Mucosa of descending colon (tissue), 3 donors: ENCODE measurements around the gene TLR6. TPM values are rescaled to one million over a fixed set of nuclear protein-coding genes. Genes with fewer than 3 reads are reported as not detected.

Experiments
- ATAC-seq: fragments of 200-7000 bp; cut with Tn5 transposase; one replicate; pipeline ENCODE4 v1.9.1; 2020; ENCODE audit warnings: mild to moderate bottlenecking, moderate library complexity
- DNase-seq, 3 donors: peaks; one replicate each; pipeline ENCODE4 v3.0.0-alpha.2; 2020
- H3K36me3 ChIP-seq: fragments of 200-600 bp; one replicate; pipeline ENCODE4 v1.8.0; 2021; ENCODE audit warnings: low read depth, mild to moderate bottlenecking
- H3K4me1 ChIP-seq: fragments of 200-600 bp; one replicate; pipeline ENCODE4 v1.8.0; 2021; ENCODE audit warnings: low read depth, mild to moderate bottlenecking
- H3K4me3 ChIP-seq: fragments of 200-600 bp; one replicate; pipeline ENCODE4 v1.8.0; 2021; ENCODE audit warnings: mild to moderate bottlenecking
- H3K9me3 ChIP-seq: fragments of 200-600 bp; one replicate; pipeline ENCODE4 v1.8.0; 2021; ENCODE audit warnings: mild to moderate bottlenecking
- CTCF ChIP-seq: fragments of 200-600 bp; IDR thresholded peaks from one replicate; pipeline ENCODE4 v1.8.0; 2022; ENCODE audit warnings: antibody characterized with exemption, mild to moderate bottlenecking
- intact Hi-C, 2 donors: fragments of 100-400 bp; cut with DNase I in 1 of 2; cut with micrococcal nuclease in 1 of 2; formaldehyde crosslinking; loops; one replicate each; pipeline versions ENCODE4 v1.11.0 to v1.11.1; 2022; cut with DNase I, micrococcal nuclease
- total RNA-seq, 3 donors: library from RNA; stranded (reverse); fragmentation: NEBNext Ultra II Directional in 2 of 3; extraction: Animal tissue kit (Norgen Biotek cat#: 25700) in 2 of 3; gene quantifications; one replicate each; pipeline versions ENCODE4 v1.2.1 to v1.2.4, GENCODE V29; 2021 to 2023
- donor health status: DM: no; HTN: no; CAD: no; lungs with moderate emphysema.
- donor health status: DM: no; HTN: no; CAD: no.
- donor health status: DM: no; HTN: yes; CAD: no.

Gene TLR6
- total RNA-seq, 3 donors from 2014 or later = 1.3 to 3.6 (median 2.3) TPM

GRCh38 chr4:38784141-38784540 lies 72.5 kb downstream of the TLR6 start:
- ATAC-seq = no peak
- H3K9me3 ChIP-seq = no peaks in the 10 kb centered on the region
- H3K4me3 ChIP-seq = no peak overlapping the region
- no peaks in the 10 kb centered on the region for H3K36me3 ChIP-seq
- intact Hi-C loops = no loop called here
- DNase-seq = no peak
- no peak for TF ChIP-seq CTCF
- H3K4me1 ChIP-seq = no peaks in the 10 kb centered on the region

DNA sequence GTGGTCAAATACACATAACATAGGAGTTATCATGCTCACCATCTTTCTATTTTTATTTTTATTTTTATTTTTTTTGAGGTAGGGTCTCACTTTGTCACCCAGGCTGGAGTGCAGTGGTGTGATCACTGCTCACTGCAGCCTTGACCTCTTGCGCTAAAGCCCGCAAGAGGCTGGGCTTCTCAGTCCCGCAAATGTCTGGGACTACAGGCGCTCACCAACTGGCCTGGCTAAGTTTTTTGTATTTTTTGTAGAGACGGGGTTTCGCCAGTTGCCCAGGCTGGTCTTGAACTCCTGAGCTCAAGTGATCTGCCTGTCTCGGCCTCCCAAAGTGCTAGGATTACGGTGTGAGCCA lies 73.5 kb downstream of the TLR6 start:
- no peak for DNase-seq
- ATAC-seq = no peak
- Histone ChIP-seq H3K4me1 (no peaks in the 10 kb centered on the region), H3K4me3 (no peak overlapping the region), H3K9me3 (no peaks in the 10 kb centered on the region), H3K36me3 (no peaks in the 10 kb centered on the region)
- intact Hi-C loops = no loop called here
- TF ChIP-seq CTCF = no peak

GRCh38 chr4:38782452-38783108 lies 74.0 kb downstream of the TLR6 start, which contains the start of gene TLR10:
Gene TLR10 (minus strand): TSS chr4:38782990. CDS start chr4:38775590, 7,400 bp downstream.
- Histone ChIP-seq H3K4me3 (no peak within 1 kb of the TSS), H3K9me3 (no peaks in the 10 kb centered on the region), H3K36me3 (no peaks in the 10 kb centered on the region), H3K4me1 (no peaks in the 10 kb centered on the region)
- DNase-seq = peak in 1 of 3 donors; percentile 69
- peak; percentile 52 for TF ChIP-seq CTCF
- ATAC-seq = peak; percentile 88
- intact Hi-C loops = no loop called here

- Histone ChIP-seq H3K9me3 (no peaks in the 10 kb centered on the region), H3K4me1 (no peaks in the 10 kb centered on the region), H3K36me3 (no peaks in the 10 kb centered on the region), H3K4me3 (no peak overlapping the region)
- TF ChIP-seq CTCF = no peak
- no peak for ATAC-seq
- intact Hi-C loops = no loop called here
- DNase-seq = no peak
These were observed 74.8 kb downstream of the TLR6 start for GRCh38 chr4:38781854-38782261.

GRCh38 chr4:38780833-38781484 lies 75.7 kb downstream of the TLR6 start:
- no peak for TF ChIP-seq CTCF
- ATAC-seq (no peak), DNase-seq (no peak)
- no peaks in the 10 kb centered on the region for H3K36me3 ChIP-seq
- intact Hi-C loops = no loop called here
- no peaks in the 10 kb centered on the region for H3K9me3 ChIP-seq
- H3K4me1 ChIP-seq = no peaks in the 10 kb centered on the region
- no peak overlapping the region for H3K4me3 ChIP-seq
